A673 (cell line): ENCODE data around the gene ADK. TPM values are rescaled to one million over a fixed set of nuclear protein-coding genes. Genes with fewer than 3 reads are reported as not detected.

Source experiments
- BruUV-seq: library from RNA; stranded (reverse); fragments of 400-500 nt; replicated peaks from 2 replicates; lab custom pipeline; 2021; lab: Mats Ljungman, UMichigan
- CTCF ChIA-PET: fragments of 300-600 bp; sonication (Branson Sonifier 250); formaldehyde crosslinking; loops from one replicate; lab custom pipeline; 2022; ENCODE audit warnings: antibody characterized with exemption; lab: Charles Lee
- POLR2A ChIA-PET: fragments of 300-600 bp; sonication (Branson Sonifier 250); formaldehyde crosslinking; loops from one replicate; lab custom pipeline; 2022; ENCODE audit warnings: antibody characterized with exemption; ENCODE audit not compliant: low non-redundant PET; lab: Charles Lee
- DNase-seq: peaks from one replicate; pipeline ENCODE4 v3.0.0-alpha.2; 2015; ENCODE audit warnings: low spot score
- H3K27ac ChIP-seq: fragments of 200-600 bp; sonication (generic); 2 replicates; pipeline ENCODE4 v1.5.1; 2016; ENCODE audit warnings: mixed run types, low read depth, mild to moderate bottlenecking, mixed read lengths, antibody characterized with exemption, low read length; ENCODE audit not compliant: poor library complexity, severe bottlenecking
- H3K27me3 ChIP-seq: fragments of 200-600 bp; sonication (generic); replicated peaks from 2 replicates; pipeline ENCODE4 v1.6.1; 2017; ENCODE audit warnings: mixed run types, low read depth, mild to moderate bottlenecking, mixed read lengths, antibody characterized with exemption, low read length; ENCODE audit not compliant: insufficient read depth, poor library complexity
- H3K36me3 ChIP-seq: fragments of 200-600 bp; sonication (generic); 2 replicates; pipeline ENCODE4 v1.6.1; 2016; ENCODE audit warnings: mixed run types, mild to moderate bottlenecking, mixed read lengths, antibody characterized with exemption, low read length; ENCODE audit not compliant: insufficient read depth, poor library complexity, severe bottlenecking
- H3K4me1 ChIP-seq: fragments of 200-600 bp; sonication (generic); 2 replicates; pipeline ENCODE4 v1.6.1; 2017; ENCODE audit warnings: mixed run types, mild to moderate bottlenecking, mixed read lengths, antibody characterized with exemption, low read length; ENCODE audit not compliant: insufficient read depth, poor library complexity, severe bottlenecking
- H3K4me3 ChIP-seq: fragments of 200-600 bp; sonication (generic); 2 replicates; pipeline ENCODE4 v1.5.1; 2016; ENCODE audit warnings: low read depth, mixed run types, mild to moderate bottlenecking, mixed read lengths, low read length; ENCODE audit not compliant: poor library complexity, severe bottlenecking
- H3K9me3 ChIP-seq: fragments of 200-600 bp; sonication (generic); 2 replicates; pipeline ENCODE4 v1.6.1; 2016; ENCODE audit warnings: mixed run types, low read depth, mild to moderate bottlenecking, mixed read lengths, antibody characterized with exemption, low read length; ENCODE audit not compliant: poor library complexity, severe bottlenecking
- EZH2 ChIP-seq: fragments of 200-600 bp; sonication (generic); IDR thresholded peaks from 2 replicates; pipeline ENCODE4 v1.6.1; 2017; ENCODE audit warnings: borderline replicate concordance, low read depth, mild to moderate bottlenecking, mixed read lengths, antibody characterized with exemption, low read length; ENCODE audit not compliant: poor library complexity, severe bottlenecking
- intact Hi-C: fragments of 100-400 bp; cut with micrococcal nuclease; formaldehyde crosslinking; loops from one replicate; pipeline ENCODE4 v1.10.0; 2022; ENCODE audit not compliant: unreplicated experiment
- total RNA-seq: library from RNA; stranded (reverse); gene quantifications from 2 replicates; pipeline ENCODE4 v1.2.3, GENCODE V29; 2021
- TF ChIP-seq, protein P1 (sequence below): fragments of 300-800, 200-600 bp; sonication (generic); conservative IDR thresholded peaks from 2 replicates; pipeline ENCODE4 v1.5.1; 2017; ENCODE audit warnings: low read depth, mild to moderate bottlenecking, antibody characterized with exemption, low read length, moderate library complexity, mixed read lengths

The ADK gene
- total RNA-seq, 1 experiment from 2014 or later, result 49.0 TPM

DNA sequence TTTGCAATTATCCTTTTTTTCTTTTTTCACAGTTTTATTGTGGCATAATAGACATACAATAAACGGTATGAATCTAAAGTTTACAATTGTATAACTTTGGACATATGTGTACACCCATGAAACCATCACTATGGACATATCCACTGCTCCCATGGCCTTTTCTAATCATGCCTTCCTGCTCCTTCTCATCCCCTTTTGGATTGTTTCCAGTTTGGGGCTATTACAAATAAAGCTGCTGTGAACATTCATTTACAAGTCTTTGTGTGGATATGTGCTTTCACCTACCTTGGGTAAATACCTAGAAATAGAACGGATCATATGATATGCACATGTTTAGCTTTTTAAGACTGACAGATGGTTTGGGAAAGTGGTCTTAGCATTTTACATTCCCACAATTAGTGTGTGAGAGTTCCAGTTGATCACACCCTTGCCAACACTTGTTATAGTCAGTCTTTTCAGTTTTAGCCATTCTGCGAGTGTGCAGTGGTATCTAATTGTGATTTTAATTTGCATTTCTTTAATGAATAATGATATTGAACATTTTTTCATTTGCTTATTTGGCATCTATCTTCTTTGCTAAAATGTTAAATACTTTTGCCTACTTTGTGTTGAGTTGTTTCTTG, 554.4 kb downstream of the ADK start:
- TF ChIP-seq EZH2, result no peak
- TF ChIP-seq, protein P1, sequence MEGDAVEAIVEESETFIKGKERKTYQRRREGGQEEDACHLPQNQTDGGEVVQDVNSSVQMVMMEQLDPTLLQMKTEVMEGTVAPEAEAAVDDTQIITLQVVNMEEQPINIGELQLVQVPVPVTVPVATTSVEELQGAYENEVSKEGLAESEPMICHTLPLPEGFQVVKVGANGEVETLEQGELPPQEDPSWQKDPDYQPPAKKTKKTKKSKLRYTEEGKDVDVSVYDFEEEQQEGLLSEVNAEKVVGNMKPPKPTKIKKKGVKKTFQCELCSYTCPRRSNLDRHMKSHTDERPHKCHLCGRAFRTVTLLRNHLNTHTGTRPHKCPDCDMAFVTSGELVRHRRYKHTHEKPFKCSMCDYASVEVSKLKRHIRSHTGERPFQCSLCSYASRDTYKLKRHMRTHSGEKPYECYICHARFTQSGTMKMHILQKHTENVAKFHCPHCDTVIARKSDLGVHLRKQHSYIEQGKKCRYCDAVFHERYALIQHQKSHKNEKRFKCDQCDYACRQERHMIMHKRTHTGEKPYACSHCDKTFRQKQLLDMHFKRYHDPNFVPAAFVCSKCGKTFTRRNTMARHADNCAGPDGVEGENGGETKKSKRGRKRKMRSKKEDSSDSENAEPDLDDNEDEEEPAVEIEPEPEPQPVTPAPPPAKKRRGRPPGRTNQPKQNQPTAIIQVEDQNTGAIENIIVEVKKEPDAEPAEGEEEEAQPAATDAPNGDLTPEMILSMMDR, result no peak
- ChIA-PET POLR2A (no interaction called here), CTCF (no interaction called here)
- Histone ChIP-seq H3K4me1 (no peaks in the 10 kb centered on the region), H3K27me3 (no peaks in the 10 kb centered on the region), H3K9me3 (no peaks in the 10 kb centered on the region), H3K4me3 (no peak overlapping the region), H3K27ac (no peak overlapping the region), H3K36me3 (no peaks in the 10 kb centered on the region)
- BruUV-seq, result no TSS peak
- DNase-seq, result no peak
- intact Hi-C loops, result no loop called here

DNA sequence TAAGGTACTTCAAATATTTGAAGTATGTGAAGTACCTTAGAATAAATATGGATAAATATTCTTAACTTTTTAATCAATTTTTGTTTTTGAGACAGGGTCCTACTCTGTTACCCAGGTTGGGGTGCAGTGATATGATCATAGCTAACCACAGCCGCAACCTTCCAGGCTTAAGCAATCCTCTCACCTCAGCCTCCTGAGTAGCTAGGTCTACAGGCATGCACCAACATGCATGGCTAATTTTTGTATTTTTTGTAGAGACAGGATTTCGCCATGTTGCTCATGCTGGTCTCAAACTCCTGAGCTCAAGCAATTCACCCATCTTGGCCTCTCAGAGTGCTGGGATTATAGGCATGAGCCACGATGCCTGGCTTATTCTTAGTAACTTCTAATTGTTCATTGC, 555.9 kb downstream of the ADK start:
- Histone ChIP-seq H3K27ac (no peak overlapping the region), H3K36me3 (no peaks in the 10 kb centered on the region), H3K4me3 (no peak overlapping the region), H3K27me3 (no peaks in the 10 kb centered on the region), H3K4me1 (no peaks in the 10 kb centered on the region), H3K9me3 (no peaks in the 10 kb centered on the region)
- BruUV-seq, result no TSS peak
- ChIA-PET POLR2A (interaction anchor here (0.6 kb wide), 1 partner anchor 204 kb away, joined by 4 read pairs; no protein-coding TSS in a partner anchor), CTCF (no interaction called here)
- intact Hi-C loops, result no loop called here
- TF ChIP-seq, protein P1, result no peak
- no peak for TF ChIP-seq EZH2
- no peak for DNase-seq

DNA sequence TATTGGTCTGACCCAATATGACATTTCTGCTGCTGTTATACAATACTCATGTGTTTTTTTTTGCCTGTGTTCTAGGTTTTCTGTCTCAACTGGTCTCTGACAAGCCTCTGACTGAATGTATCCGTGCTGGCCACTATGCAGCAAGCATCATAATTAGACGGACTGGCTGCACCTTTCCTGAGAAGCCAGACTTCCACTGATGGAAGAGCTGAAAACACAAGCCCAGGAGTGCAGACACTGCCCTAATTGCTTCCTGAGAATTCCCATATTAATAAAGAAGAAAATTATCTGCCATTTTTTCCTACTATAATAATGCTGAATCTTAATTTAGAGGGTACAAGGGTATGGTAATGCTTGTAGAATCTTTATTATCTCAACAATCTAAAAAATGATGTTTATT, 557.2 kb downstream of the ADK start:
- Histone ChIP-seq H3K4me1 (no peaks in the 10 kb centered on the region), H3K9me3 (no peaks in the 10 kb centered on the region), H3K27me3 (no peaks in the 10 kb centered on the region), H3K4me3 (no peak overlapping the region), H3K27ac (no peak overlapping the region), H3K36me3 (no peaks in the 10 kb centered on the region)
- ChIA-PET POLR2A (interaction anchor here (0.5 kb wide), 1 partner anchor 203 kb away, joined by 3 read pairs; no protein-coding TSS in a partner anchor), CTCF (no interaction called here)
- no TSS peak for BruUV-seq
- TF ChIP-seq, protein P1, result no peak
- no peak for TF ChIP-seq EZH2
- no peak for DNase-seq
- intact Hi-C loops, result no loop called here
